Esophagus (tissue), 2 donors: ENCODE data around the gene UNC13B. TPM values are rescaled to one million over a fixed set of nuclear protein-coding genes. Genes with fewer than 3 reads are reported as not detected.

Experiments used
- H3K27ac ChIP-seq, 2 donors: one replicate each; pipeline ENCODE4 v1.5.1; 2013; ENCODE audit warnings: low read depth in 2 of 2, mild to moderate bottlenecking in 2 of 2, inconsistent platforms in 1 of 2, low read length in 1 of 2, moderate library complexity in 1 of 2
- H3K27me3 ChIP-seq, 2 donors: one replicate each; pipeline ENCODE4 v1.6.1; 2013; ENCODE audit warnings: low read length in 2 of 2, control low read depth in 1 of 2, mild to moderate bottlenecking in 1 of 2; ENCODE audit not compliant: insufficient read depth in 2 of 2, control insufficient read depth in 1 of 2
- H3K36me3 ChIP-seq, 2 donors: one replicate each; pipeline ENCODE4 v1.6.1; 2013; ENCODE audit warnings: low read length in 1 of 2; ENCODE audit not compliant: control insufficient read depth in 2 of 2, insufficient read depth in 2 of 2
- H3K4me1 ChIP-seq, 2 donors: one replicate each; pipeline ENCODE4 v1.6.1; 2013; ENCODE audit warnings: low read length in 1 of 2; ENCODE audit not compliant: control insufficient read depth in 2 of 2, insufficient read depth in 2 of 2
- H3K4me3 ChIP-seq, 2 donors: one replicate each; pipeline ENCODE4 v1.5.1; 2013; ENCODE audit warnings: low read length in 2 of 2, mild to moderate bottlenecking in 2 of 2, low read depth in 1 of 2, moderate library complexity in 1 of 2
- H3K9me3 ChIP-seq, 2 donors: one replicate each; pipeline ENCODE4 v1.6.1; 2013; ENCODE audit warnings: mild to moderate bottlenecking in 2 of 2, low read depth in 1 of 2, low read length in 1 of 2, moderate library complexity in 1 of 2; ENCODE audit not compliant: control insufficient read depth in 2 of 2, insufficient read depth in 1 of 2
- WGBS, 2 donors: extraction: QIAGEN DNeasy Blood & Tissue Kit; methylation state at CpG; one replicate each; pipeline ENCODE4 v1.1.7; 2013; 5-methylcytosine and 5-hydroxymethylcytosine counted together
- polyA plus RNA-seq, 2 donors: library from polyadenylated mRNA; stranded (reverse); fragments of 200-250 nt; gene quantifications; one replicate each; pipeline ENCODE4 v1.2.3, GENCODE V29; 2013
- donor health status: healthy with polysubstance abuse.
- donor health status: Bipolar disorder and iron deficiency.

UNC13B gene
- polyA plus RNA-seq, 2 donors = 11.3 to 15.6 TPM

- WGBS, 2 donors = 48 to 53% methylated on average over 3 of the region's 3 CpGs
- no peaks in the 10 kb centered on the region for H3K4me1 ChIP-seq
- no peak overlapping the region for H3K4me3 ChIP-seq
- H3K9me3 ChIP-seq = no peaks in the 10 kb centered on the region
- no peaks in the 10 kb centered on the region for H3K27me3 ChIP-seq
- H3K36me3 ChIP-seq = peaks cover 0 to 3% of the 10 kb centered on the region in 2 donors
- peak overlapping the region in 1 of 2 donors; percentile 29 for H3K27ac ChIP-seq
Observed at GRCh38 chr9:35349287-35349990, 187.6 kb downstream of the UNC13B start.

GRCh38 chr9:35350212-35350611 lies 188.4 kb downstream of the UNC13B start:
- H3K27me3 ChIP-seq = no peaks in the 10 kb centered on the region
- 91% methylated on average over 1 of the region's 1 CpG for WGBS, 2 donors
- H3K27ac ChIP-seq = no peak overlapping the region
- no peaks in the 10 kb centered on the region for H3K4me1 ChIP-seq
- H3K36me3 ChIP-seq = peaks cover 0 to 3% of the 10 kb centered on the region in 2 donors
- H3K4me3 ChIP-seq = no peak overlapping the region
- H3K9me3 ChIP-seq = no peaks in the 10 kb centered on the region

DNA sequence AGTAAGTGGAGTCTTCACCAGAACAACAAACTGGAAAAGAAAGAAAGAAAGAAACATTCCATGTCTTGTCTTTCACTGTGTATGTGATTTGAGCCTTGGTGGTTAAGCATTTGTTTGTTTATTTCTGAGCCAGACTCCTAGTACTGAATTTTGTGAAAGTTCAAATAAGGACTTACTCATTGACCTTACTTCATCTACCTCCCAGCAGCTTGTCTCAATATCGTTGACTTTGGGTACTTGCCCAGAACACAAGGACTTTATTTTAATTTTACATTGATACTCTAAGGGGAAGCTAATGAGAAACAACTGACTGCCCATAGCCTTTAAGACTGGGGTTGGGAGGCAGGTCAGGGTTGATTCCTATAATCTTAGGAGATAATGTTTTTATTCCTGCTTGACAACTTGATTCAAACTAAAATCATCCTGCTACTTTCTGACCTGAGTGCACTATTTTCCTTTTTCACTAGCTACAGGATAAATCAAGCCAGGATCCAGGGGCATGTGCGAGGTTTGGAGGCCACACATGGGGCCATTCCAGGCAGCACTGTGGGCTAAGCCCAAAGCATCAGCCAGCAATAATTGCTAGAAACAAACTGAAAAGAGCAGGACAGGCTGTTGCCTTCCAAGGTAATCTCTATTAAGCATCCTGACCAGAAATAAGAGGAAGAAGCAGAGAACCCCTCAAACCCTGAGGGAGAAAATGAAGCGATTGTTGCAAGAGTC lies 189.2 kb downstream of the UNC13B start:
- H3K27ac ChIP-seq = no peak overlapping the region
- 62 to 67% methylated on average over 3 of the region's 3 CpGs for WGBS, 2 donors
- H3K4me1 ChIP-seq = no peaks in the 10 kb centered on the region

DNA sequence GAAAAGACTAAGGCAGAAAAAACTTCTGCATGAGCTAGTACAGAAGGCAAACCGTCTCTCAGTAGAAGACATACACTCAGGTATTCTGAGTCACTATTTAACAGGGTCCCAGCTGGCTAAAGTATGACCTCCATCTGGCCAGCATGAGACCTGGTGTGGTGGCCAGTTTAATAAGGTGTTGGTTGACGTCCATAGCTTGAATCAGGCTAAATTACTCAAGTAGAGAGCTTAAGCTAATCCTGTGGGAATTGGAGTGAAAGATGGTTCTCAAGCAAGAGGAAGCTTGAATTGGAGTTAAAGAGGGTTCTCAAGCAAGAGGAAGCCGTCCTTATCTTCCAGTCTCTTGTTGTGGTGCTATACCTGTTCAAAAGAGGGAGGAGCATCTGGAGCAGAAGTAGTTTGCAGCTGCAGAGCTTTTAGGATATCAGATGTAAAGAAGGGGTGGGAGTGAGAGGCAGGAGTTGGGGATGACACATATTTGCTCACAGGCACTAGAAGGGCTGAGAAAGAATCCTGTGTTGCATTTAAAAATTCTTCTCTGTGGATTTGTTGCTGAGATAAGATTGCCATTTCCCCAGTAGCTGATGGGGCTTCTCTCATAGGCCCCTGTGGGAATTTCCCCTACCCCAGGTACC lies 192.0 kb downstream of the UNC13B start:
- H3K9me3 ChIP-seq = no peaks in the 10 kb centered on the region
- WGBS, 2 donors = 86 to 87% methylated on average over 3 of the region's 3 CpGs
- H3K27me3 ChIP-seq = no peaks in the 10 kb centered on the region
- no peak overlapping the region for H3K27ac ChIP-seq
- H3K36me3 ChIP-seq = peaks cover 0 to 3% of the 10 kb centered on the region in 2 donors
- H3K4me1 ChIP-seq = no peaks in the 10 kb centered on the region
- H3K4me3 ChIP-seq = no peak overlapping the region

More for the DNA sequence above, 189.2 kb downstream of the UNC13B start:
- H3K27me3 ChIP-seq = no peaks in the 10 kb centered on the region
- H3K36me3 ChIP-seq = peaks cover 0 to 3% of the 10 kb centered on the region in 2 donors
- H3K4me3 ChIP-seq = no peak overlapping the region
- H3K9me3 ChIP-seq = no peaks in the 10 kb centered on the region

GRCh38 chr9:35355939-35356338 lies 194.1 kb downstream of the UNC13B start:
- Histone ChIP-seq H3K4me1 (no peaks in the 10 kb centered on the region), H3K9me3 (no peaks in the 10 kb centered on the region), H3K27ac (no peak overlapping the region), H3K27me3 (no peaks in the 10 kb centered on the region), H3K4me3 (no peak overlapping the region), H3K36me3 (peaks cover 0 to 3% of the 10 kb centered on the region in 2 donors)
- 79 to 100% methylated on average over 1 of the region's 1 CpG for WGBS, 2 donors

DNA sequence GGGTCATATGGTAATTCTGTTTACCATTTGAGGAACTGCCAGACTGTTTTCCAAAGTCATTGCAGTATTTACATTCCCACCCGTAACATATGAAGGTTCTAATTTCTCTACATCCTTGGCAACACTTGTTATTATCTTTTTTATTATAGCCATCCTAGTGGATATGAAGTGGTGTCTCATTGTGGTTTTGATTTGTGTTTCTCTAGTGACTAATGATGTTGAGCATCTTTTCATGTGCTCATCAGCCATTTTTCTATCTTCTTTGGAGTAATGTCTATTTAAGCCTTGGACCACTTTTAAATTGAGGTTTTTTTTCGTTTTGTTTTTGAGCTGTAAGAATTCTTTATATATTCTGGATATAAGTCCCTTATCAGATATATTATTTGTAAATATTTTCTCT lies 195.3 kb downstream of the UNC13B start:
- Histone ChIP-seq H3K4me3 (no peak overlapping the region), H3K27me3 (no peaks in the 10 kb centered on the region), H3K4me1 (no peaks in the 10 kb centered on the region), H3K36me3 (no peaks in the 10 kb centered on the region), H3K27ac (no peak overlapping the region), H3K9me3 (no peaks in the 10 kb centered on the region)
- WGBS, 2 donors = 84 to 90% methylated on average over 2 of the region's 2 CpGs

DNA sequence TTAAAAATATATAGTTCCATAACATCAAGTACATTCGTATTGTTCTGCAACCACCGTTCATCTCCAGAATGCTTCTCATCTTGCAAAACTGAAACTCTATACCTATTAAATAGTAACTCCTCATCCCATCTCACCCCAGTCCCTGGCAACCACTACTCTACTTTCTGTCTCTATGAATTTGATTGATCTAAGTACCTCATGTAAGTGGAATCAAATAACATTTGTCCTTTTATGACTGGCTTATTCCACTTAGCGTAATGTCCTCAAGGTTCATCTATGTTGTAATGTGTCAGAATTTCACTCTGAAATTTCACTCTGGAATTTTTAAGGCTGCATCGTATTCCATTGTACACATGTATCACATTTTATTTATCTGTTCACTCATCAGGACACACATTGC lies 196.0 kb downstream of the UNC13B start:
- H3K4me1 ChIP-seq = no peaks in the 10 kb centered on the region
- WGBS, 2 donors = 94 to 97% methylated on average over 4 of the region's 4 CpGs

DNA sequence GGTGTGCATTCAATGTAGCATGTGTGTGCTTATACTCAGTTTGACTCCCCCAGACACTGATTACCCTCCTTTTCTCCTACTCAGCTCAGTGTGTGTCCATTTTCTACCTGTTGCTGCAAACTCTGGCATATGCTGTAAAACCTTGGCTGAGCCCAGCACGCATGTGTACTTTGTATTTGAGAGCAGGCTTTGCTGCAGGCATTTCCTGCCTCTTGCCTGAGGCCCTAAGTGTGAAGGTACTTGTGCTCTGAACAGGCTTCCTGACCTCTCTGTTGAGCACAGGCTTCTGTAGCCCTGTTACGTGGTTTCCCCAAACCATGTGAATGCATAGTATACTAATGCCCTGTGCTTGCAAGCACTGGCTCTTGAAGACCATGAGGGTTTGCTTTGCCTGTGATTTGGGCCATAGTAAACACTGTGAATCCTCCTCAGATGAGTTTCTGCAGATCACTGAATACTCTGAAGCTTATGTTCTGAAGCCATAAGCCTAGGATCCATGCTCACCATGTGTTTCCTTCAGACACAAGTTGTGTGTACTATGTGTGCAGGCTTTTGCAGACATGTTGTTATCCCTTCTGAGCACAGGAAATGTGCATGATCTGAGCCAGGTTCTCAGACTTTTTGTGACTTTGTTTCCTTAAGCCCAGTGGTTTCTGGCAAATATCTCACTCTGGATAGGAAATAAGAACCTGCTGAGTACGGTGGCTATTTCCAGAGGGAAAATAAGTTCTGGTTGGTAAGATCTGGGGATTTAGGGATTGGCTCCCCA lies 203.2 kb downstream of the UNC13B start:
- Histone ChIP-seq H3K27me3 (no peaks in the 10 kb centered on the region), H3K9me3 (no peaks in the 10 kb centered on the region), H3K4me1 (no peaks in the 10 kb centered on the region), H3K27ac (no peak overlapping the region), H3K4me3 (no peak overlapping the region), H3K36me3 (no peaks in the 10 kb centered on the region)
- 76 to 77% methylated on average over 3 of the region's 3 CpGs for WGBS, 2 donors

More for the DNA sequence above, 196.0 kb downstream of the UNC13B start:
- Histone ChIP-seq H3K36me3 (no peaks in the 10 kb centered on the region), H3K27ac (no peak overlapping the region), H3K4me3 (no peak overlapping the region), H3K27me3 (no peaks in the 10 kb centered on the region), H3K9me3 (no peaks in the 10 kb centered on the region)

DNA sequence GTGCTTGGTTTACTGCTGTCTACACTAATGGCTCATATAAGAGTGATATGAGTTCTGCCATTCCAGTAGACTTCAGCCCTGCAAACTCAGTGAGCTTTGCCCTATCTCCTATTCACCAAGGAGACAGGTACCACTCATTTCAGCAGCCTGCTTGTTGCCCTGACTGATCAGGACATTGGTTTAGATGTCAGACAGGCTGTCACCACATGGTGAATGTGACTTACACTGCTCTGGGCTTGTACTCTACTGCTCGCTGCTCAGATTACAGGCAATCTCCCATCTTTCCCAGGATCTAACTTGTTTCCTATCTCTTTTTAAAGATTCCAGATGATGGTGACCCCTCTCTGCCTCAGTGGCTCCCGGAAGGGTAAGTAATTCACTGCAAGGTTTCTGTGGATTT lies 204.8 kb downstream of the UNC13B start:
- 94 to 95% methylated on average over 2 of the region's 2 CpGs for WGBS, 2 donors
- no peaks in the 10 kb centered on the region for H3K36me3 ChIP-seq
- no peak overlapping the region for H3K4me3 ChIP-seq
- no peaks in the 10 kb centered on the region for H3K27me3 ChIP-seq
- no peaks in the 10 kb centered on the region for H3K9me3 ChIP-seq
- no peaks in the 10 kb centered on the region for H3K4me1 ChIP-seq
- H3K27ac ChIP-seq = no peak overlapping the region
